Kidney (tissue), 14 donors: ENCODE measurements around the gene SORBS2. TPM values are rescaled to one million over a fixed set of nuclear protein-coding genes. Genes with fewer than 3 reads are reported as not detected.

ENCODE experiments used
- DNase-seq, 5 donors: peaks; one replicate each; pipeline ENCODE4 v3.0.0-alpha.2; 2013 to 2020
- FAIRE-seq: peaks from 2 replicates; lab custom pipeline; 2012; peaks lifted over from hg19 to GRCh38; lab: Jason Lieb, UNC
- H3K27ac ChIP-seq, 2 donors: one replicate each; pipeline ENCODE4 v1.7.0; 2013; ENCODE audit warnings: low read depth in 2 of 2, low read length in 2 of 2, inconsistent platforms in 1 of 2
- H3K27me3 ChIP-seq: one replicate; pipeline ENCODE4 v1.7.1; 2013; ENCODE audit warnings: low read length, inconsistent platforms; ENCODE audit not compliant: control insufficient read depth, insufficient read depth
- H3K36me3 ChIP-seq, 3 donors: one replicate each; pipeline versions ENCODE4 v1.7.0 to v1.7.1; 2013; ENCODE audit warnings: low read length in 3 of 3, control low read depth in 1 of 3, inconsistent platforms in 1 of 3; ENCODE audit not compliant: insufficient read depth in 3 of 3, control insufficient read depth in 2 of 3
- H3K4me1 ChIP-seq, 3 donors: one replicate each; pipeline versions ENCODE4 v1.7.0 to v1.7.1; 2013; ENCODE audit warnings: low read length in 3 of 3, inconsistent platforms in 1 of 3, low read depth in 1 of 3; ENCODE audit not compliant: control insufficient read depth in 2 of 3, insufficient read depth in 2 of 3
- H3K4me3 ChIP-seq, 3 donors: one replicate each; pipeline versions ENCODE4 v1.7.0 to v1.8.1; 2013; ENCODE audit warnings: low read length in 3 of 3, control low read depth in 1 of 3, inconsistent platforms in 1 of 3
- H3K9ac ChIP-seq, 3 donors: one replicate each; pipeline versions ENCODE4 v1.7.0 to v1.7.1; 2013; ENCODE audit warnings: low read length in 3 of 3, control low read depth in 1 of 3, inconsistent platforms in 1 of 3
- H3K9me3 ChIP-seq, 3 donors: one replicate each; pipeline versions ENCODE4 v1.7.0 to v1.7.1; 2013; ENCODE audit warnings: low read length in 3 of 3, control low read depth in 1 of 3, inconsistent platforms in 1 of 3; ENCODE audit not compliant: control insufficient read depth in 2 of 3, insufficient read depth in 1 of 3
- CTCF ChIP-seq: IDR thresholded peaks from 3 replicates; pipeline ENCODE4 v1.5.1; 2012; ENCODE audit warnings: mild to moderate bottlenecking, moderate library complexity, borderline replicate concordance; ENCODE audit not compliant: insufficient read depth; ENCODE audit errors: extremely low read depth
- intact Hi-C: fragments of 100-400 bp; cut with DNase I; formaldehyde crosslinking; loops from one replicate; pipeline ENCODE4 v1.11.1; 2022
- polyA plus RNA-seq: library from polyadenylated mRNA; stranded (reverse); fragments of 350-450 nt; fragmentation: Illumina TruSeq; extraction: RNeasy Lipid Tissue Mini Kit (QIAGEN cat#74804); gene quantifications from one replicate; pipeline ENCODE4 v1.2.3, GENCODE V29; 2014; ENCODE audit warnings: low read depth, low replicate concordance; ENCODE audit not compliant: insufficient read depth
- total RNA-seq: library from RNA; stranded (reverse); fragmentation: NEBNext Ultra II Directional; extraction: Animal tissue kit (Norgen Biotek cat#: 25700); gene quantifications from one replicate; pipeline ENCODE4 v1.2.1, GENCODE V29; 2021
- donor health status: control.
- donor health status: control.
- donor health status: control.
- donor health status: control.
- donor health status: control.
- donor health status: DM: yes; HTN: yes; CAD: no.
- donor health status: Normal renal cell carcinoma (clear cell type).

Gene SORBS2
- total and polyA plus RNA-seq, 2 donors from 2014 or later: 26.0 to 127 TPM

DNA sequence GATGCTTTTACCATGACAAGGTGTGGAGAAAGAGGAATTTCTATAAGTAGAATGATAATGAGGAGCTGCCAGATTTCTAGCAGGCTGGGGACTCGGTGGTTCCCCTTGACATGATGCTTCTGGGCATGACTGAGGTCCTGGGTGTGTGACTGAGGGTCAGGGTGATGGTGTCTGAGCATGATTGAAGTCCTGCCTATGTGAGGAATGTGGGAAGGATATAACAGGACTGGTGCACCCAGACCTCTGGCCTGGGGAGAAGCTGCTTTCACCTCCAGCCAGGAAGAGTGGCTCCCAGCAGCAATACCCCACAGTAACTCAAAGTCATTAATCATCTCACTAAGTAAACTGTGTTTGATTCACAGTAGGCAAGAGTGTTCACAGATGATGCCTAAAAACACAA lies 17.4 kb downstream of the SORBS2 start:
- TF ChIP-seq CTCF: no peak
- intact Hi-C loops: no loop called here

DNA sequence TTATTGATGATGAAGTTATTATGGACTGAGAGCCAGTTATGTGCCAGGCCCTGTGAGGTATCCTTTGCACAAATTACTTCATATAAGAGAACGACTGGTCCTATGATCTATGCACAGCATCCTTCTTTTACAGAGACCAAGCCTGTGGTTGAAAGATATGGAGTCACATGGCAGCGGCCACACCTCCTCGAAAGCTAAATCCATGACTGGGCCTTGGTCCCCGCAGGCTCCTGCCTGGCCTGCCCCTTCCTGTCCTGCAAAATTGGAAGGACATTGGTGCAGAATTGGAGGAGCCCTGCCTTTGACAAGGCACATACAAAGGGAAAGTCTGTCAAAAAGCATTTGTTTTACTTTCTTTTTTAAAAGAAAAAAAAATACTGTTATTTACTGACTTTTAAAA lies 18.3 kb downstream of the SORBS2 start:
- no peak overlapping the region for H3K4me3 ChIP-seq
- FAIRE-seq (no peak), DNase-seq (no peak)
- peak overlapping the region in 1 of 2 donors; percentile 6 for H3K27ac ChIP-seq
- peaks cover 0 to 3% (median 0%) of the 10 kb centered on the region in 3 donors for H3K4me1 ChIP-seq
- H3K27me3 ChIP-seq: no peaks in the 10 kb centered on the region
- H3K9ac ChIP-seq: no peak overlapping the region
- no peaks in the 10 kb centered on the region for H3K36me3 ChIP-seq
- no peaks in the 10 kb centered on the region for H3K9me3 ChIP-seq
- TF ChIP-seq CTCF: no peak
- intact Hi-C loops: no loop called here

More for the DNA sequence above, 17.4 kb downstream of the SORBS2 start:
- FAIRE-seq (no peak), DNase-seq (no peak)
- no peak overlapping the region for H3K4me3 ChIP-seq
- H3K27me3 ChIP-seq: no peaks in the 10 kb centered on the region
- H3K4me1 ChIP-seq: peaks cover 0 to 3% (median 0%) of the 10 kb centered on the region in 3 donors
- H3K9me3 ChIP-seq: no peaks in the 10 kb centered on the region
- H3K36me3 ChIP-seq: no peaks in the 10 kb centered on the region
- H3K27ac ChIP-seq: no peak overlapping the region
- no peak overlapping the region for H3K9ac ChIP-seq

DNA sequence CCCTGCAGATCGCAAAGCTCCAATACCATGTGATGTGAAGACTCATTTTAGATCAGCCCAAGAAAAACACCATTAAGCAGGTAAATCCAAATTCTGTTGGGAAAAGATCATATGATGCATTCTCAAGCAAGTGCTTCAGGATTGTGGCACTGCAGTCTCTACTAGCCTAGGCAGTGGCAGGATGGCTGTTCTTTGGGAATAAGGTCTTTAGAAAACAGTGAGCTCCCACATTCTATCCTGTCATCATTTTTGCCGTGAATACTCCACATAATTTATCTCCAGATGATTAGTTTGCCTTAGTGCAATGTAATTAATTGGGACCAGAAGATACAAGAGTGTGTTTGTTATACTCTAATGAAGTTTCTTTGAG lies 18.9 kb downstream of the SORBS2 start:
- DNase-seq (no peak), FAIRE-seq (no peak)
- no peak overlapping the region for H3K27ac ChIP-seq
- H3K36me3 ChIP-seq: no peaks in the 10 kb centered on the region
- H3K27me3 ChIP-seq: no peaks in the 10 kb centered on the region
- no peak for TF ChIP-seq CTCF
- H3K4me1 ChIP-seq: peaks cover 0 to 3% (median 0%) of the 10 kb centered on the region in 3 donors
- no peaks in the 10 kb centered on the region for H3K9me3 ChIP-seq
- no peak overlapping the region for H3K9ac ChIP-seq
- intact Hi-C loops: no loop called here
- H3K4me3 ChIP-seq: no peak overlapping the region
